ENCODE results near the gene YWHAG. TPM values are rescaled to one million over a fixed set of nuclear protein-coding genes. Genes with fewer than 3 reads are reported as not detected.

YWHAG gene
- total RNA-seq, 1 experiment from 2014 or later: 178 TPM

DNA sequence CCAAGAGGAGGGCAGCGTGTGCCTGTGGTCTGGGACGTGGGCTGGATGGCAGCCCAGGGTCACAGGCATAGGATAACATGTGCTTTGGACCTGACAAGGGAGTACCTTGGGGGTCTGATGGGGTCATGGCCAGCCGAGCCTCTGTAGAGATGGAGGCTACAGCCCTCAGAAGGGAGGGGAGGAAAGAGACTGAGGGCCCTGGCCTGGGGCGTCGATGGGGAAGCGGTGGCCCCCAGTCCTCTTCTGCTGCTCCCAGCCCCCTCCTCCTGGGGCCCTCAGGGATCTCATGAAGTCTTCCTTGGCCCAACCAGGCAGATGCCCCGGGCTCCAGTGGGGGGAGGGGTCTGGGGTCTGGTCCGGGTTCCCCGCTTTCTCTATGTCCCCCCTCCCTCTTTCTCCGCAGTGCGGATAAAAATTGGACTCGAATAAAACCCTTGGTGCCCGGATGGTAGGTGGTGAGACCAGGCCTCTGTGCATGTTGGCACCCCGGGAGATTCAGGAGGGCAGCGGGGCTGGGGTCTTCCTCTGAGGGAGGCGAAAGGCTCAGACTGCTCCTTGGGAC lies 71.9 kb downstream of the YWHAG start:
- ChIA-PET POLR2A (no interaction called here), CTCF (interaction anchor here (0.7 to 1.7 kb wide), 2 partner anchors 108 to 304 kb away, joined by 3 to 6 read pairs; no protein-coding TSS in a partner anchor)
- BruUV-seq (replicated peaks): no TSS peak
- Mint-ChIP-seq H3K4me3 (ENCODE audit: unreplicated experiment) (no peak overlapping the region), H3K4me1 (ENCODE audit: insufficient read depth, unreplicated experiment) (peaks cover 17% of the 10 kb centered on the region), H3K27me3 (ENCODE audit: insufficient read depth, unreplicated experiment) (peaks cover 8% of the 10 kb centered on the region), H3K9me3 (ENCODE audit: unreplicated experiment) (no peaks in the 10 kb centered on the region), H3K27ac (ENCODE audit: low read depth, unreplicated experiment) (no peak overlapping the region), H3K36me3 (ENCODE audit: insufficient read depth, unreplicated experiment) (no peaks in the 10 kb centered on the region)
- TF ChIP-seq, protein P1, sequence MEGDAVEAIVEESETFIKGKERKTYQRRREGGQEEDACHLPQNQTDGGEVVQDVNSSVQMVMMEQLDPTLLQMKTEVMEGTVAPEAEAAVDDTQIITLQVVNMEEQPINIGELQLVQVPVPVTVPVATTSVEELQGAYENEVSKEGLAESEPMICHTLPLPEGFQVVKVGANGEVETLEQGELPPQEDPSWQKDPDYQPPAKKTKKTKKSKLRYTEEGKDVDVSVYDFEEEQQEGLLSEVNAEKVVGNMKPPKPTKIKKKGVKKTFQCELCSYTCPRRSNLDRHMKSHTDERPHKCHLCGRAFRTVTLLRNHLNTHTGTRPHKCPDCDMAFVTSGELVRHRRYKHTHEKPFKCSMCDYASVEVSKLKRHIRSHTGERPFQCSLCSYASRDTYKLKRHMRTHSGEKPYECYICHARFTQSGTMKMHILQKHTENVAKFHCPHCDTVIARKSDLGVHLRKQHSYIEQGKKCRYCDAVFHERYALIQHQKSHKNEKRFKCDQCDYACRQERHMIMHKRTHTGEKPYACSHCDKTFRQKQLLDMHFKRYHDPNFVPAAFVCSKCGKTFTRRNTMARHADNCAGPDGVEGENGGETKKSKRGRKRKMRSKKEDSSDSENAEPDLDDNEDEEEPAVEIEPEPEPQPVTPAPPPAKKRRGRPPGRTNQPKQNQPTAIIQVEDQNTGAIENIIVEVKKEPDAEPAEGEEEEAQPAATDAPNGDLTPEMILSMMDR (IDR thresholded peaks at IDR 0.05; ENCODE audit: unreplicated experiment): no peak
- intact Hi-C loops (cut with micrococcal nuclease): no loop called here
- no peak for DNase-seq (ENCODE audit: unreplicated experiment)

- H3K9me3 Mint-ChIP-seq (ENCODE audit: unreplicated experiment): no peaks in the 10 kb centered on the region
- TF ChIP-seq, protein P1 (IDR thresholded peaks at IDR 0.05; ENCODE audit: unreplicated experiment): no peak
- peaks cover 20% of the 10 kb centered on the region for H3K27me3 Mint-ChIP-seq (ENCODE audit: insufficient read depth, unreplicated experiment)
- BruUV-seq (replicated peaks): no TSS peak
- no peak overlapping the region for H3K4me3 Mint-ChIP-seq (ENCODE audit: unreplicated experiment)
- ChIA-PET CTCF (interaction anchor here (0.6 to 1.7 kb wide), 6 partner anchors 11 to 494 kb away, joined by 3 to 6 read pairs (median 4); no protein-coding TSS in a partner anchor), POLR2A (interaction anchor here (0.6 to 0.9 kb wide), 2 partner anchors 8 to 14 kb away, joined by 3 read pairs; no protein-coding TSS in a partner anchor)
- peaks cover 4% of the 10 kb centered on the region for H3K36me3 Mint-ChIP-seq (ENCODE audit: insufficient read depth, unreplicated experiment)
- no peak for DNase-seq (ENCODE audit: unreplicated experiment)
- intact Hi-C loops (cut with micrococcal nuclease): no loop called here
- no peak overlapping the region for H3K27ac Mint-ChIP-seq (ENCODE audit: low read depth, unreplicated experiment)
- H3K4me1 Mint-ChIP-seq (ENCODE audit: insufficient read depth, unreplicated experiment): peaks cover 13% of the 10 kb centered on the region
These were observed 73.0 kb downstream of the YWHAG start for GRCh38 chr7:76285604-76286374.

DNA sequence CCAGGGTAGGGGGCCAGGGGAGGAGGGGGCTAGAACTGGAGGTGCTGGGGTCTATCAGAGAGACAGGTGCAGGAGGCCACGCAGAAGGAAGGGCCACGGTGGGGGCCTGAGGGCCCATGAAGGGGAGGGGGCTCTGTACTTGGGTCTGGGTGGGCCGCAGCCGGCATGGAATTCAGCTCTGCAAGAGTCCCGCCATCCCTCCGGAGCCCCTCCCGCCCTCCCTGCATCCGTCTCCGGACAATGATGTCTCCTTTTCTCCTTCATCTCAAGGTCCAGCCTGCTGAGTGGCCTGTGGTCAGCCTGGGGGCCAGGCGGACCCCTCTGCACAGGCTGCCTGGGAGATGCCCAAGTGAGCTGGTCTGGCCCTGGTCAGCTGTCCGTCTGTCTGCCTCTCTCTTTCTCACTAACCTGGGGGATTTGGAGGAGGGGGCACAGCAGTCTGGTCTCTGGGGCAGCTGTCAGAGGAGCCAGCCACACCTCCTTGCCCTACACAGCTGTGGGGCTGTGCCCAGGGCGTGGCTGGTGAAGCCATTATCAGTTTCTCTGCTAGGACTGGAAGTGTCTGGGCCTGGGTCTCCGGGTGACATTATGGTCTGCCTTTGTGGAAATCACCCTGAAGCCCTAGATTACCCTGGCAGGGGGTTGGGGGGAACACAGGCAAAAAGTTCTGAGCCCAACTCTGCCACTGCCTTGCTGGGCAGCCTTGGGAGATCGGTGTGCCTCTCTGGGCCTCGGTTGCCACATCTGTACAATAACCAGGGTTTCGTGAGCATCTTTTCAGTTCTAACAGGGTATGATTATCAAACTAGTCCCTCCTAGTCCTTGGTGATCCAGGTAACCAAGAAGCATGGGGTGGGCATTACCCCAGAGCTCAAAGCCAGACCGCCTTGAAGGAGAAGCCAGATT lies 75.3 kb downstream of the YWHAG start:
- no peak for DNase-seq (ENCODE audit: unreplicated experiment)
- peak overlapping the region; percentile 70 for H3K4me3 Mint-ChIP-seq (ENCODE audit: unreplicated experiment)
- H3K4me1 Mint-ChIP-seq (ENCODE audit: insufficient read depth, unreplicated experiment): peaks cover 14% of the 10 kb centered on the region
- POLR2A ChIA-PET: interaction anchor here (2.5 kb wide), 1 partner anchor 35 kb away, joined by 7 read pairs; no protein-coding TSS in a partner anchor
- peaks cover 4% of the 10 kb centered on the region for H3K36me3 Mint-ChIP-seq (ENCODE audit: insufficient read depth, unreplicated experiment)
- TF ChIP-seq, protein P1 (IDR thresholded peaks at IDR 0.05; ENCODE audit: unreplicated experiment): no peak
- intact Hi-C loops (cut with micrococcal nuclease): no loop called here
- no peaks in the 10 kb centered on the region for H3K9me3 Mint-ChIP-seq (ENCODE audit: unreplicated experiment)
- no TSS peak for BruUV-seq (replicated peaks)
- CTCF ChIA-PET: interaction anchor here (1.2 to 2.3 kb wide), 4 partner anchors 7 to 31 kb away, joined by 3 to 17 read pairs (median 9); no protein-coding TSS in a partner anchor
- no peak overlapping the region for H3K27ac Mint-ChIP-seq (ENCODE audit: low read depth, unreplicated experiment)
- peaks cover 34% of the 10 kb centered on the region for H3K27me3 Mint-ChIP-seq (ENCODE audit: insufficient read depth, unreplicated experiment)
